T-helper 2 cell treated with Interferon-gamma antibody and Interleukin-4, amounts not matched to agents 5 μg/mL and 100 μg/mL, for 36 hours (primary cell): Measurements from ENCODE around the gene MLXIP.
A peak's percentile ranks its signal among the peaks of the same experiment; 100 is the strongest.
"Not testable (repeated sequence)": the region's sequence is repeated elsewhere in the genome, so short reads cannot be mapped to it uniquely, and the experiment has no call there.

Source experiments
- DNase-seq: peaks from one replicate; pipeline ENCODE4 v3.0.0; 2021; ENCODE audit warnings: low spot score
- H3K27ac Mint-ChIP-seq: one replicate; pipeline ENCODE4 v1.8.0; 2021; ENCODE audit warnings: mild to moderate bottlenecking, mixed read lengths
- H3K27me3 Mint-ChIP-seq: one replicate; pipeline ENCODE4 v1.8.0; 2021; ENCODE audit warnings: low read depth, mixed read lengths
- H3K36me3 Mint-ChIP-seq: one replicate; pipeline ENCODE4 v1.8.0; 2021; ENCODE audit warnings: low read depth, mixed read lengths
- H3K4me1 Mint-ChIP-seq: one replicate; pipeline ENCODE4 v1.8.0; 2021; ENCODE audit warnings: low read depth, mixed read lengths
- H3K4me3 Mint-ChIP-seq: one replicate; pipeline ENCODE4 v1.8.0; 2022; ENCODE audit warnings: mild to moderate bottlenecking, moderate library complexity, mixed read lengths
- H3K9me3 Mint-ChIP-seq: one replicate; pipeline ENCODE4 v1.8.0; 2021; ENCODE audit warnings: mixed read lengths

The MLXIP gene

DNA sequence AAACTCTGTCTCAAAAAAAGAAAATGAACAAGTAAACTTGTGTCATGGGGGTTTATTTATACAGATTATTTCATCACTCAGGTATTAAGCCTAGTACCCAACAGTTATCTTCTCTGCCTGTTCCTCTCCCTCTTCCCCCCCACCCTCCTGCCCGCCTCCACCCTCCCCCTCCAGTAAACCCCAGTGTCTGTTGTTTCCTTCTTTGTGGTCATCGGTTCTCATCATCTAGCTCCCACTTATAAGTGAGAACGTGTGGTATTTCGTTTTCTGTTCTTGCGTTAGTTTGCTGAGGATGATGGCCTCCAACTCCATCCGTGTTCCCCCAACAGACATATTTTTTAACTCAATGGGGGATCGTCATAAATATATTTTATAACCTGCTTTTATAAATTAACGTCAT lies 83.1 kb downstream of the MLXIP start:
- H3K27me3 Mint-ChIP-seq, result no peaks in the 10 kb centered on the region
- H3K36me3 Mint-ChIP-seq, result no peaks in the 10 kb centered on the region
- peaks cover 13% of the 10 kb centered on the region for H3K4me1 Mint-ChIP-seq
- DNase-seq, result peak; percentile 11
- H3K9me3 Mint-ChIP-seq, result no peaks in the 10 kb centered on the region
- peak overlapping the region; percentile 61 for H3K27ac Mint-ChIP-seq
- H3K4me3 Mint-ChIP-seq, result peak overlapping the region; percentile 46

DNA sequence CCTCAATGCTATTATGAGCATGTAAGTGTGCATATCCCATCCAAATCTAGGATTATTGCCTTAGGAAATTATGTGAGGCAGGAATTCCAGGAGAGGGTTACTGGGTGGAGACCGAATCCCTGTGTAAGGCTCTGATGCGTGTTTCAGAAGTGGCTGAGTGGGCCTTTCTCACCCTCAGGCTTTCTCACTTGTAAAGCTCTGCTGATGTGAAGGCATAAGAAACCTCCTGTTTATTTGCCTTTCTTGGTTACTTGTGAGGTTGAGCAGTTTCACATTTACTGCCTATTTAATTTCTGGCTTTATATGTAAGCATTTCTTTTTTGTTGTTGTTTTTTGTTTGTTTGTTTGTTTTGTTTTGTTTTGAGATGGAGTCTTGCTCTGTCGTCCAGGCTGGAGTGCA lies 84.4 kb downstream of the MLXIP start:
- no peak for DNase-seq
- H3K27me3 Mint-ChIP-seq, result no peaks in the 10 kb centered on the region
- no peak overlapping the region for H3K4me3 Mint-ChIP-seq
- H3K9me3 Mint-ChIP-seq, result no peaks in the 10 kb centered on the region
- H3K27ac Mint-ChIP-seq, result no peak overlapping the region
- no peaks in the 10 kb centered on the region for H3K36me3 Mint-ChIP-seq
- H3K4me1 Mint-ChIP-seq, result peaks cover 20% of the 10 kb centered on the region

DNA sequence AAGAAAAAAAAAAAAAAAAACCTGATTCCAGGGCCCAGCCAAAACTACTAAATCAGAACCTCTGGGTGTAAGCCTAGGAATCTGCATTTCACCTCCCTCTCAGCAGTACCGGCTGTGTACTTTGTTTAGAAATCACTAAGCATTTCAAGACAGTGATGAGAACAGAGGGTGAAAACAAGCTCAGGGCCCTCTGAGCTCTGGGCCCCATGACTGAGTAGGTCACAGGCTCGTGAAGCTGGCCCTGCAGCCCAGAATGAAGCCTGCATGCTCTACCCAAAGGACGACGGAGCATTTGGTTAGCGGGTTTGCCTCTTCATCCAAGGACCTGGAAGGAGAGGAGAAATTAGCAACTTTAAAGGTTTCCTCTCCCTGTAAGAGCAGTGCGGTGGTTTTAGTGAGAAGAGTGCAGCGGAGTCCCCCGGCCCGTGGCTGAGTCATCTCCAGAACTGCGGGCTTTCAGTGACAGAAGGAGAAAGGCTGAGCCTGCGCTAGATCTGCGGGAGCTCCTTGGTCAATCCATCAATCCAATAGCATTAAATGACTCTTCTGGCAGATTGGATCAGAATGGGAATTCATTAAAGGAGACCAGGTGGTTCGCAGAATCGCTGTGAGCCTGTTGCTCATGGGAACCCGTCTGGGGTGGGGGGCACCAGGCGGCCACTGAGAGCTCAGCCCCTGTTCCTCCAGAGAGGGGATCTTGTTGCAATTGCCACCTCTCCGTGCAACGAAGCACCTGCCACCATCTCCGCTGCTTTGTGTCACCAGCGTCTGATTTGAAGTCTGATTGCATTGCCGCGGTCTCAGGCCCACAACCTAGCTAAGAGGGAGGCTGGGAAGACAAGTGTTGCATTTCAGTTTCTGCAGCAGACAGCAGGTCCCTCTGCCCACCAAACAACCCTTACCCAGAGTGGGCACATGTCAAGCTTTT lies 88.1 kb downstream of the MLXIP start:
- peak; percentile 81 for DNase-seq
- Mint-ChIP-seq H3K36me3 (no peaks in the 10 kb centered on the region), H3K4me3 (peak overlapping the region; percentile 46)

DNA sequence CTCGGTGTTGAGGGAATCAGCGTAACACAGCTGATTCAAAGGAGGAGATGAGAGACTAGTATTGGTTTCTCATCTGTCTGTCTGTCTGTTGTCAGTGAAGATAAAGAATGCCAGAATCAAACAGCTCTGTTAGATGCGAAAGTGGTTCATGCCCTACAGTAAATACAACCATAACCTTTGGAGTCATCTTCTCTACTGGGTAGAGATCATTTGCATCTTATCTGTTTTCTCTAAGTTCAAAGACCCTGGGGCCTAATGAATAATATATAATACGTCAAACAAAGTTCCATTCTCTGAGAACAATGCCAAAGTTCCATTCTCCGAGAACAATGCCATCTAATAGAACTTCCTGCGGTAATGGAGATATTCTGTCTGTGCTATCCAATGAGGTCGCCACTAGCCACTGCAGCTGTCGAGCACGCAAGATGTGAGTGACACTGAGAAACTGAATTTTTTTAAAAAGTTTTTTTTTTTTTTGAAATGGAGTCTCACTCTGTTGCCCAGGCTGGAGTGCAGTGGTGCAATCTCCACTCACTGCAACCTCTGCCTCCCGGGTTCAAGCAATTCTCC lies 88.9 kb downstream of the MLXIP start:
- peak overlapping the region; percentile 46 for H3K4me3 Mint-ChIP-seq
- peaks cover 11% of the 10 kb centered on the region for H3K4me1 Mint-ChIP-seq
- H3K9me3 Mint-ChIP-seq, result no peaks in the 10 kb centered on the region
- DNase-seq, result no peak
- H3K36me3 Mint-ChIP-seq, result no peaks in the 10 kb centered on the region
- no peaks in the 10 kb centered on the region for H3K27me3 Mint-ChIP-seq
- no peak overlapping the region for H3K27ac Mint-ChIP-seq

More for the DNA sequence above, 88.1 kb downstream of the MLXIP start:
- Mint-ChIP-seq H3K27ac (no peak overlapping the region), H3K4me1 (peaks cover 17% of the 10 kb centered on the region), H3K27me3 (no peaks in the 10 kb centered on the region), H3K9me3 (no peaks in the 10 kb centered on the region)

DNA sequence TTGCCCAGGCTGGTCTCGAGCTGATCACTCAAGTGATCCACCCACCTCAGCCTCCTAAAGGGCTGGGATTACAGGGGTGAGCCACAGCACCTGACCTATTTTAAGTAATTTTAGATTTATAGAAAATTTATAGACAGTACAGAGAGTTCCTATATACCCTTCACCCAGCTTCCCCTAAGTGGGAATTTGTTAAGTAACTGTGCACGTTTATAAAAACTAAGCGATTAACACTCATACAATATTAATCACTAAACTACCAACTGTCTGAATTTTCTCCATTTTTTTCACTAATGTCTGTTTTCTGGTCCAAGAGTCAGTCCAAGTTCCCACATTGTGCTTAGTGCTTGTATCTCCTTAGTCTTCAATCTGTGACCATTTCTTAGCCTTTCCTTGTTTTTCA lies 89.9 kb downstream of the MLXIP start:
- Mint-ChIP-seq H3K4me1 (peaks cover 11% of the 10 kb centered on the region), H3K9me3 (no peaks in the 10 kb centered on the region), H3K27ac (no peak overlapping the region), H3K4me3 (no peak overlapping the region), H3K36me3 (no peaks in the 10 kb centered on the region), H3K27me3 (no peaks in the 10 kb centered on the region)
- DNase-seq, result no peak

DNA sequence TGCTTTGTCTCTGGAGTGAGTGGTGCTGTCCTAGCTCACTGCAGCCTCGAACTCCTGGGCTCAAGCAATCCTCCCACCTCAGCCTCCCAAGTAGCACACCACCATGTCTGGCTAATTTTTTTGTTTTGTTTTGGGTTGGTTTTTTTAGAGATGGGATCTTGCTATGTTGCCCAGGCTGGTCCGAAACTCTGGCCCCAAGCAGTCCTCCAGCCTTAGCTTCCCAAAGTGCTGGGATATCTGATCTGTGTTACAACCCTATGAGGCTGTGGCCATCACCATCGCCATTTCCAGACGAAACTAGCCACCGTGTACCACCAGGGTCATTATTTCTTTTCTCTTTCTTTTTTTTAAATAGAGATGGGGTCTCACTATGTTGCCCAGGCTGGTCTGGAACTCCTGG lies 92.8 kb downstream of the MLXIP start:
- DNase-seq, result no peak
- H3K9me3 Mint-ChIP-seq, result no peaks in the 10 kb centered on the region
- no peaks in the 10 kb centered on the region for H3K27me3 Mint-ChIP-seq
- H3K4me1 Mint-ChIP-seq, result peaks cover 8% of the 10 kb centered on the region
- H3K36me3 Mint-ChIP-seq, result no peaks in the 10 kb centered on the region
- H3K4me3 Mint-ChIP-seq, result no peak overlapping the region
- no peak overlapping the region for H3K27ac Mint-ChIP-seq

DNA sequence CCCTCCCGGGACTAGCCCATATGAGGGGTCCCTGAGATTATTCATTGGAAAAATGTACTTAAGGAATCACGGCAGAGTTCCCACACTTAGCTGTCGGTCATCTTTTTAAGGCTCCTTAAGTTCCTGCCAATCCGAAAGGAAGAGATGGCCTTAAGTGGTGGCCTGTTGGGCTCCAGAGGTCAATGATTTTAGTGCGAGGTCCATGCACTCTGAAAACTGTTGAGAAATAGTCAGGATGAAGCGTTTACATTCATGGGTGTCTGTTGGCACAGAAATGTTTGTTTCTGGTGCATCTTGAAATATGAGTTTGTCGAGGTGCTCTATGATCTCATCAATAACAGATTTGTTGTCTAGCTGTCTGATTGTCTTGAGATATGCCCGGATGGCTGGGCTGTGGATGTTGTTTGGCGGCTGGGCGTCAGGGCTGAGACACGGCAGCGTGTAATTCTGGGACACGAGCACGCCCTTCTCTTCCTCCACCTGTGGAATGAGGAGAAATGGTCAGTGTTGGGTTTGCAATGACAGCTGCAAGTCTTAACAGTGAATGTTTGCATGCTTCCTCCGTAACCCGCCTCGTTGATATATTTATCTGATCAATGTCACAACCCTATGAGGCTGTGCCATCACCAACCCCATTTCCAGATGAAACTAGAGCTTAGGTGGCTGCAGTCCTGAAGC lies 93.8 kb downstream of the MLXIP start:
- no peaks in the 10 kb centered on the region for H3K36me3 Mint-ChIP-seq
- no peak overlapping the region for H3K27ac Mint-ChIP-seq
- H3K27me3 Mint-ChIP-seq, result no peaks in the 10 kb centered on the region
- no peak for DNase-seq
- H3K4me1 Mint-ChIP-seq, result no peaks in the 10 kb centered on the region
- no peak overlapping the region for H3K4me3 Mint-ChIP-seq
- no peaks in the 10 kb centered on the region for H3K9me3 Mint-ChIP-seq

DNA sequence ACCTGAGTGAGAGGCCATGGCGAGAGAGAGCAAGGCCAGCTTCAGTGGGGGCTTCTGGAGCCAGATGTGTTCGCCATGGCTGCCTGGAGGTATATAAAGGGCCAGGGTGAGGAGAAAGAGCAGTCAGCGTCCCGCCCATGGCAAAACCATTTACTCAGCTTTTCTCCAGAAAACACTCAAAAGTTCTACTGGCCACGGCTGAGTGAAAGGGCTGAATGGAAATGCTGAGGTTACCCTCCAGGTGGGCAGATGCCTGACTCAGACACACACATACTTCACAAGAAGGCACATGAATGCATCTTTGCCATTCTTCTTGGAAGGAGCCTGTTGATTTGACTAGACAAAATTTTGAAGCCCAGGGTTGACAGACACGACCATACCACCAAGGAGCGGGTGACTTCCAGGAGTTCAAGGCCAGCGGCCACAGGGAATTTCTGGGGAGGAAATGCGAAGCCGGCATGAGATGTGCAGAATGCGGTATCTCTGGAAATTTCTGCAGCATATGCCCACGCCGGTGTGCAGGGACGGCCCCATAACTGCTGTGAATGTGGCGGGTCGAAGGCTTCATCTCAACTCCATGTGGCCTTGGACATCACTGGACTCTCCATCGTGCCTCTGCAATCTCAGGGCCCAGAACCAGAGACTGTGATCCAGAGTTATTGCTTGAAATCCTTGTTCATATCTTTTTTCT lies 95.7 kb downstream of the MLXIP start, which contains the start of gene IL31:
IL31 (minus strand) TSS at position 67 of the 691 bp plus-strand sequence; CDS start at position 18, 49 bp downstream.
- H3K4me1 Mint-ChIP-seq, result no peaks in the 10 kb centered on the region
- no peaks in the 10 kb centered on the region for H3K36me3 Mint-ChIP-seq
- no peak within 1 kb of the TSS for H3K4me3 Mint-ChIP-seq
- H3K9me3 Mint-ChIP-seq, result no peaks in the 10 kb centered on the region
- H3K27ac Mint-ChIP-seq, result no peak within 1 kb of the TSS
- DNase-seq, result peak; percentile 44
- H3K27me3 Mint-ChIP-seq, result no peaks in the 10 kb centered on the region

DNA sequence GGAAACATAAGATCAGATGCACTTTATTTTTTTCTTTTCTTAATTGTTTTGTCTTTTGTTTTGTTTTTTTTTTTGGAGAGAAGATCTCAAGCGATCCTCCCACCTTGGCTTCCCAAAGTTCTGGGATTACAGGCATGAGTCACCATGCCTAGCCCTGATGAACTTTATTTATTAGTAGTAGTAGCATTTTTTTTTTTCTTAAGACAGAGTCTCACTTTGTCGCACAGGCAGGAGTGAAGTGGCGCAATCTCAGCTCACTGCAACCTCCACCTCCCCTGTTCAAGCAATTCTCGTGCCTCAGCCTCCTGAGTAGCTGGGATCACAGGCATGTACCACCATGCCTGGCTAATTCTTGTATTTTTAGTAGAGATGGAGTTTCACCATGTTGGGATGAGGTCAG lies 97.9 kb downstream of the MLXIP start:
- H3K9me3 Mint-ChIP-seq, DNase-seq, H3K36me3 Mint-ChIP-seq, H3K4me1 Mint-ChIP-seq, H3K27me3 Mint-ChIP-seq, H3K4me3 Mint-ChIP-seq, H3K27ac Mint-ChIP-seq: not testable (repeated sequence)

DNA sequence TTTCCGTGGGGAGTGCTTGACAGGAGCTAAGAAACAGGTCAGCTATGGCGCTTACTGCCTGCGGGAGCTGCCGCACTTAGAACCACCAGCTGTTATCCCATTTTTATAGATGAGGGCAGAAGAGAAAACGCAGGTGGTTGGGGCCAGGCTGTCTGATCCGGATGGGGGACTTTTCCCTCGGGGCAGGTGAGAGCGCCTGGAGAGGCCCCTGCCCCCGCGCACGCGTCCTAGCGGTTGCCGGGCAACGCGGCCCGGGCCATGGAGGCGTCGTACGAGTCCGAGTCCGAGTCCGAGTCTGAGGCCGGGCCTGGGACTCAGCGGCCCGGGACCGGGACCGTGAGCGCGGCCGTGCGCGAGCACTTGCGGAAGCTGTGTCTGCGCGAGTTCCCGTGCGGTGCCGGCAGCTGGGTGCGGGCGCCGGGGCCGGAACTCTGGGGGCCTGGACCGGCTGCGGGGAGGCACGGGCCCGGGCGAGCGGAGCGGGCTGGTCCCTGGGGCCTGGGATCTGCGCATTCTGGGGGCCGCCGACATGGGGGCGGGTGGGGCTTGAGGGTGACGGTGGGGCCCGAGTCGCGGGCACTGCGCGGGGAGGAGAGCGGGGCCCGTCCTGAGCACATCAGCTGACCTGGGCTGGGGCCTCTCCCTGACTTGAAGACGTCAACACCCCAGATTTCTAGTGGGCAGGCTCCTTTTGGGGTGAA lies 104.5 kb downstream of the MLXIP start, which contains the start of gene LRRC43:
LRRC43 (plus strand) TSS at position 237 of the 701 bp plus-strand sequence; CDS start at position 259, 22 bp downstream.
- Mint-ChIP-seq H3K4me3 (peak within 1 kb of the TSS; percentile 79), H3K4me1 (peaks cover 4% of the 10 kb centered on the region), H3K36me3 (no peaks in the 10 kb centered on the region), H3K9me3 (no peaks in the 10 kb centered on the region), H3K27ac (no peak within 1 kb of the TSS), H3K27me3 (peaks cover 15% of the 10 kb centered on the region)
- peak; percentile 35 for DNase-seq

DNA sequence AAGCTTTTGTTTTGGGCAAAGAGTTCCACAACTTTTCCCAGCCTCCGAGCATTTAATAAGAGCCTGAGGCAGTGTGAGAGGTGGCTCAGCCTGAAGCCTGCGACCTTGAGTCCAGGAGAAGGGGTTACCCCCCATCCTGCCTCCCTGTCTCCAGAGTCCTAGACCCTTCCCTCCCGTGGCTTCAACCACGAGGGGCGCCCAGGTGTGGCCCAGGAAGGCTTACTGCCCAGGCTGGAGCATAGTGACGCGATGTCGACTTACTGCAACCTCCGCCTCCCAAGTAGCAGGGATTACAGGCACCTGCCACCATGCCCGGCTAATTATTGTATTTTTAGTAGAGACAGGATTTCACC lies 105.0 kb downstream of the MLXIP start:
- DNase-seq, result no peak
- Mint-ChIP-seq H3K4me3 (peak overlapping the region; percentile 50), H3K27me3 (peaks cover 15% of the 10 kb centered on the region), H3K9me3 (no peaks in the 10 kb centered on the region), H3K36me3 (no peaks in the 10 kb centered on the region), H3K27ac (no peak overlapping the region), H3K4me1 (peaks cover 4% of the 10 kb centered on the region)

DNA sequence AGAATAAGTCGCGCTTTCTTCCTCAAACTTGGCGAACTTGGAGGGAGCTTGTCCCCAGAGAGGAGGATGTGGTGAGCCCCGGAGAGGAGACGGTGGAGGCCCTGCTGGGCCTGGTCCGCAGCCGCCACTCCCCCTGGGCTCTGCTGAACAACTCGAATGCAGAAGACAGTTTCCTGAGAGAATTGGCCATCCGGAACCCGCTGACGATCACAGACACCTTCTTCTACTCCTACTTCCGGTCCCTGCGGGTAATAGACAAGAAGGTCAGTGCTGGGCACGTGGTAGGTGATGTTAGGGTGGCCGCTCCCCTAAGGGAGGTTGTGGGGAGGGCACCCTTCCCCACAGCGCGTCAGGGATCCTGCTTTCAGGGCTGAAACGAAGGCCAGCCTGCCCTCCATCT lies 106.0 kb downstream of the MLXIP start:
- Mint-ChIP-seq H3K27ac (no peak overlapping the region), H3K9me3 (no peaks in the 10 kb centered on the region), H3K27me3 (peaks cover 15% of the 10 kb centered on the region), H3K36me3 (no peaks in the 10 kb centered on the region), H3K4me3 (peak overlapping the region; percentile 50), H3K4me1 (peaks cover 4% of the 10 kb centered on the region)
- DNase-seq, result no peak

DNA sequence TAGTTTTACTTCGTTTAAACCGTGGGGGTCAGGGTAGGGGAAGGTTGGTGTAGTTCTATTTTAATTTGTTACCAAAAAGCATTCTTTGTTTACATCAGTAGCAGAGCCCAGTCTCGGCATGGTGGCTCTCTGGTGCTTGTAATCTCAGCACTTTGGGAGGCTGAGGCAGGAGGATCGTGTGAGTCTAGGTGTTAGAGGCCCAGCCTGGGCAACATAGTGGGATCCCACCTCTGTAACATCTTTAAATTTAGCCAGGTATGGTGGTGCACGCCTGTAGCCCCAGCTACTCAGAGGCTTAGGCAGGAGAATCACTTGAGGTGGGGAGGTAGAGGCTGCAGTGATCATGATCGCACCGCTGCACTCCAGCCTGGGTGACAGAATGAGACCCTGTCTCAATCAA lies 106.5 kb downstream of the MLXIP start:
- H3K27ac Mint-ChIP-seq, result no peak overlapping the region
- no peaks in the 10 kb centered on the region for H3K9me3 Mint-ChIP-seq
- no peak overlapping the region for H3K4me3 Mint-ChIP-seq
- H3K36me3 Mint-ChIP-seq, result no peaks in the 10 kb centered on the region
- peaks cover 4% of the 10 kb centered on the region for H3K4me1 Mint-ChIP-seq
- H3K27me3 Mint-ChIP-seq, result peaks cover 15% of the 10 kb centered on the region
- DNase-seq, result no peak
